ENCODE results near the gene GRIN3A. TPM values are rescaled to one million over a fixed set of nuclear protein-coding genes. Genes with fewer than 3 reads are reported as not detected.
"Not testable (repeated sequence)": the region's sequence is repeated elsewhere in the genome, so short reads cannot be mapped to it uniquely, and the experiment has no call there.

The GRIN3A gene
- polyA plus RNA-seq, 1 of the 3 experiments (the other 2 are of a cell fraction): not detected

GRCh38 chr9:101590074-101590473 lies 148.4 kb downstream of the GRIN3A start:
- TF ChIP-seq JUND (IDR thresholded peaks at IDR 0.05) (peak; percentile 44), FOSL2 (IDR thresholded peaks at IDR 0.05; ENCODE audit: borderline replicate concordance, low read depth) (peak; percentile 65; the same call in 1 of the 2 replicates)
- TF ChIP-seq, protein P1, sequence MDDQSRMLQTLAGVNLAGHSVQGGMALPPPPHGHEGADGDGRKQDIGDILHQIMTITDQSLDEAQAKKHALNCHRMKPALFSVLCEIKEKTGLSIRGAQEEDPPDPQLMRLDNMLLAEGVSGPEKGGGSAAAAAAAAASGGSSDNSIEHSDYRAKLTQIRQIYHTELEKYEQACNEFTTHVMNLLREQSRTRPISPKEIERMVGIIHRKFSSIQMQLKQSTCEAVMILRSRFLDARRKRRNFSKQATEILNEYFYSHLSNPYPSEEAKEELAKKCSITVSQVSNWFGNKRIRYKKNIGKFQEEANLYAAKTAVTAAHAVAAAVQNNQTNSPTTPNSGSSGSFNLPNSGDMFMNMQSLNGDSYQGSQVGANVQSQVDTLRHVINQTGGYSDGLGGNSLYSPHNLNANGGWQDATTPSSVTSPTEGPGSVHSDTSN (IDR thresholded peaks at IDR 0.05): peak; percentile 35; the same call in 1 of the 2 replicates
- H4K20me1 ChIP-seq (ENCODE audit: insufficient read depth); H3K9me2 ChIP-seq; H3K9ac ChIP-seq; H3K4me1 ChIP-seq (ENCODE audit: control insufficient read depth in 1 of 2, insufficient read depth in 2 of 2, low read depth in 1 of 2, low read length in 1 of 2); POLR2A ChIA-PET; H3K9me3 ChIP-seq; H3K27ac ChIP-seq (ENCODE audit: low read depth in 2 of 2, low read length in 1 of 2); H3F3A ChIP-seq (replicated peaks; ENCODE audit: insufficient read depth); H2AFZ ChIP-seq (ENCODE audit: low read depth); H3K79me2 ChIP-seq (ENCODE audit: insufficient read depth); H3K27me3 ChIP-seq (ENCODE audit: insufficient read depth); H3K4me3 ChIP-seq (ENCODE audit: low read depth in 2 of 2, low read length in 1 of 2); H3K36me3 ChIP-seq (replicated peaks in 1 of 2; ENCODE audit: control insufficient read depth in 1 of 2, insufficient read depth in 2 of 2, low read length in 1 of 2); H3K4me2 ChIP-seq; DNase-seq: not testable (repeated sequence)
- 30% methylated on average over 6 of the region's 6 CpGs for WGBS (ENCODE audit: low lambda C conversion rate)
- CTCF ChIA-PET: interaction anchor here (0.9 to 1.4 kb wide), 5 partner anchors 11 to 138 kb away, joined by 3 to 4 read pairs (median 3); no protein-coding TSS in a partner anchor

GRCh38 chr9:101587332-101588043 lies 151.0 kb downstream of the GRIN3A start:
- H3K9me2 ChIP-seq: no peaks in the 10 kb centered on the region
- H3K4me1 ChIP-seq (ENCODE audit: control insufficient read depth in 1 of 2, insufficient read depth in 2 of 2, low read depth in 1 of 2, low read length in 1 of 2): no peaks in the 10 kb centered on the region; a peak in 1 of 4 replicates
- H3K36me3 ChIP-seq (replicated peaks in 1 of 2; ENCODE audit: control insufficient read depth in 1 of 2, insufficient read depth in 2 of 2, low read length in 1 of 2): no peaks in the 10 kb centered on the region
- POLR2A ChIA-PET: interaction anchor here (0.7 kb wide), 1 partner anchor 42 kb away, joined by 5 read pairs; no protein-coding TSS in a partner anchor
- peaks cover under 1% of the 10 kb centered on the region for H3F3A ChIP-seq (replicated peaks; ENCODE audit: insufficient read depth)
- H2AFZ ChIP-seq (ENCODE audit: low read depth): no peak overlapping the region
- no peaks in the 10 kb centered on the region for H3K79me2 ChIP-seq (ENCODE audit: insufficient read depth)
- H4K20me1 ChIP-seq (ENCODE audit: insufficient read depth): no peaks in the 10 kb centered on the region
- TF ChIP-seq ELF1 (IDR thresholded peaks at IDR 0.05): no peak
- no peak for TF ChIP-seq SIN3A (IDR thresholded peaks at IDR 0.05; ENCODE audit: borderline replicate concordance, low read depth, low read length)
- peak; percentile 25; the same call in 1 of the 2 replicates for TF ChIP-seq FOSL2 (IDR thresholded peaks at IDR 0.05; ENCODE audit: borderline replicate concordance, low read depth)
- TF ChIP-seq CHD2 (IDR thresholded peaks at IDR 0.05; ENCODE audit: low read length, partially characterized antibody): no peak
- no peak for TF ChIP-seq TAF1 (IDR thresholded peaks at IDR 0.05; ENCODE audit: borderline replicate concordance, low read depth, low read length)
- TF ChIP-seq RFX5 (IDR thresholded peaks at IDR 0.05; ENCODE audit: low read length): no peak
- TF ChIP-seq, protein P2, sequence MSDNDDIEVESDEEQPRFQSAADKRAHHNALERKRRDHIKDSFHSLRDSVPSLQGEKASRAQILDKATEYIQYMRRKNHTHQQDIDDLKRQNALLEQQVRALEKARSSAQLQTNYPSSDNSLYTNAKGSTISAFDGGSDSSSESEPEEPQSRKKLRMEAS (IDR thresholded peaks at IDR 0.05; ENCODE audit: low read depth): no peak
- no peak for TF ChIP-seq YY1 (IDR thresholded peaks at IDR 0.05; ENCODE audit: low read depth)
- TF ChIP-seq CTCF (IDR thresholded peaks at IDR 0.05): no peak
- CTCF ChIA-PET: interaction anchor here (1.1 to 1.7 kb wide), 3 partner anchors 12 to 128 kb away, joined by 3 to 5 read pairs (median 4); no protein-coding TSS in a partner anchor
- 0 out of 2 replicates have a peak overlapping the region, but pooled peaks have one; percentile 13 for H3K4me2 ChIP-seq
- 25% methylated on average over 4 of the region's 4 CpGs for WGBS (ENCODE audit: low lambda C conversion rate)
- H3K27me3 ChIP-seq (ENCODE audit: insufficient read depth): no peaks in the 10 kb centered on the region
- H3K9me3 ChIP-seq: no peaks in the 10 kb centered on the region
- DNase-seq: no peak
- H3K4me3 ChIP-seq (ENCODE audit: low read depth in 2 of 2, low read length in 1 of 2): no peak overlapping the region
- H3K27ac ChIP-seq (ENCODE audit: low read depth in 2 of 2, low read length in 1 of 2): peak overlapping the region in 1 of 2 experiments; percentile 15; a peak in 1 of 4 replicates
- no peak overlapping the region for H3K9ac ChIP-seq
